Activated gamma-delta T cell treated with anti-CD3 and anti-CD28 coated beads, Interleukin-2, amount 50 U/mL, for 16 hours (primary cell): ENCODE measurements around the gene ZBTB17.

Source experiments
- DNase-seq: peaks from one replicate; pipeline ENCODE4 v3.0.0-alpha.2; 2020; ENCODE audit warnings: low read depth

Gene ZBTB17

DNA sequence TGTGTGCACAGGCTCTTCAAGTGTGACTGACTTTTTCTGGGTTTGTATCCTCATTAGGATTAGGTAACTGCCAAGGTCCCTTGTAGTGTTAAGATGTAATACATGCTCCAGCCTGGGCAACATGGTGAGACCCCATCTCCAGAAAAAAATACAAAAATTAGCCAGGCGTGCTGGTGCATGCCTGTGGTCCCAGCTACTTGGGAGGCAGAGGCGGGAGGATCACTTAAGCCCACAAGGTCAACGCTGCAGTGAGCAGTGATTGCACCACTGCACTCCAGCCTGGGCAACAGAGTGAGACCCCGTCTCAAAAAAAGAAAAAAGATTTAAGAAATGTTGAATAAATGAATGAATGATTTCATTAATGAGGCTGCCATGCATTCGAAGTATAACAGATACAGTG, 15.1 kb downstream of the ZBTB17 start:
- DNase-seq = no peak

DNA sequence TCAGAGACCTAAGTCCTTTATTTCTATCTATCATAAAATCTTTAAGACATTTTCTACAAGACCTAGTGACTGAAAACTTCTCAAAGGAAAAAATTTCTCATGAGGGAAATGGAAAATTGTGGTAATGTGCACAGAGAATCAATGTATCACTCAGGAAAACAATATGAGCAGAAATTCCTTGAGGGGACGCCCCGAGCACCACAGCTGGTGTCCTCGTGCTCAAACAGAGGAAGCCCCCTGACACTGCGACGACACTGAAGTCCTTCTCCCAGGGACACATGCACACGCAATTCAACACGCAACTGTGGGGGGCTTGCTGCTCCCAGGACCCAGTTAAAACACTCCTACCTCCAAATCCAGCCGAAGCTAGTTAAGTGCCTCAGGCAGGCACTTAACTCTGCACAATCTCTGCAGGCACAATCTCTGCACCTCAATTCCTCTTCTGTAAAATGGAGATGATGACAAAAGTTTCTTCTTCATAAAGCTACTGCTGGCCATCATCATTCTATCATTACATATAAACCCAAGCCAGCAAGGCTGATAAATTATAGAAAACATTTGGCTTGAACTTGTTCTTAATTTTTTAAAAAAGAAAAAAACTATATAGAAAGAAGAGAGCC, 16.0 kb downstream of the ZBTB17 start:
- DNase-seq = no peak

DNA sequence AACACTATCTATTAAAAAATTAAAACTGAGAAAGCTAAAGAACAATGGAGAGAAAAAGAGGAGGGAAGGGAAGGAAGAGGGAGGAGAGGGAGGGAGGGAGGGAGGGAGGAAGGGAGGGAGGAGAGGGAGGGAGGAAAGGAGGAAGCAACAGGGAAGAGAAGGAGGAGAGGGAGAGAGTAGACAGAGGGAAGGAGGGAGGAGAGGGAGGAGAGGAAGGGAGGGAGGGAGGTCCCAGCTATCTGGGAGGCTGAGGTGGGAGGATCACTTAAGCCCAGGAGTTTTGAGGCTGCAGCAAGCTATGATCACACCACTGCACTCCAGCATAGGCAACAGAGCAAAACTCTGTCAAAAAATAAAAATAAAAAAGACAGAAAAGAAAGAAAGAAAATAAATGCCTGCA, 16.5 kb downstream of the ZBTB17 start:
- no peak for DNase-seq

DNA sequence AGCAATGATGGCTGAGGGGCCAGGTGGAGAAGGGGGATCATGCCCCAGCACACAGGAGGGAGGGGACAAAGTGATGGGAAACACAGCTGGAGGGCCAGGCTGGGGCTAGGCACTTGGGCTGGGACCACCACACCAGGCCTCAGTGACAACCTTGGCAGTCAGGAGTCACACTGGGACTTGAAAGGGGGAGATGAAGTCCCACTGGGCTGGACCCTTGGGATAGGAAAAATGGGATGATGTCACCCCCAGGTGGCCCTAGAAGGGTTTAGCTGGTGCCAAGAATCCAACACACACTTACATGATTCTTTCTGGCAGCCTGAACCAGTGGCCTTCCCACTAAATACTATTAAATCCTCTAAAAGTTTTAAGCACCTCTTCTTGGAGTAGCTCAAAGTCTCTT, 17.1 kb downstream of the ZBTB17 start:
- DNase-seq = no peak

DNA sequence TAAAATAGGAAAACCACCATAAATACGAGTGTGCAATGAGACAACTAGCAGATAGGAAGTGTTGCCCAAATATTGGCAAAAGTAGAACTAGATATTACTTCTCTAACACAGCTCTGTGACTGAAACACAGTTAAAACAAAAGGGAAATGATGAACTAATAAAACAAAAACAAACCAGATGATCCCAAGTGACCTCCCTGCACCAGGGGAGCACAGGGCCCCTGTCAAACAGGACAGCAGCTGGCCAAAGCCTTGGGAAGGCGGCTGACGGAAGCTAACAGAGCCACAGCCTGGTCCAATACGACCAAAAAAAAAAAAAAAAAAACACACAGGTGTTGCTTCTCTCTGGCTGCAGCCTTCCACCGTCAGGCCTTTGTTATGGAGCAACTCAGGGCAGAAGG, 17.8 kb downstream of the ZBTB17 start:
- DNase-seq = no peak

DNA sequence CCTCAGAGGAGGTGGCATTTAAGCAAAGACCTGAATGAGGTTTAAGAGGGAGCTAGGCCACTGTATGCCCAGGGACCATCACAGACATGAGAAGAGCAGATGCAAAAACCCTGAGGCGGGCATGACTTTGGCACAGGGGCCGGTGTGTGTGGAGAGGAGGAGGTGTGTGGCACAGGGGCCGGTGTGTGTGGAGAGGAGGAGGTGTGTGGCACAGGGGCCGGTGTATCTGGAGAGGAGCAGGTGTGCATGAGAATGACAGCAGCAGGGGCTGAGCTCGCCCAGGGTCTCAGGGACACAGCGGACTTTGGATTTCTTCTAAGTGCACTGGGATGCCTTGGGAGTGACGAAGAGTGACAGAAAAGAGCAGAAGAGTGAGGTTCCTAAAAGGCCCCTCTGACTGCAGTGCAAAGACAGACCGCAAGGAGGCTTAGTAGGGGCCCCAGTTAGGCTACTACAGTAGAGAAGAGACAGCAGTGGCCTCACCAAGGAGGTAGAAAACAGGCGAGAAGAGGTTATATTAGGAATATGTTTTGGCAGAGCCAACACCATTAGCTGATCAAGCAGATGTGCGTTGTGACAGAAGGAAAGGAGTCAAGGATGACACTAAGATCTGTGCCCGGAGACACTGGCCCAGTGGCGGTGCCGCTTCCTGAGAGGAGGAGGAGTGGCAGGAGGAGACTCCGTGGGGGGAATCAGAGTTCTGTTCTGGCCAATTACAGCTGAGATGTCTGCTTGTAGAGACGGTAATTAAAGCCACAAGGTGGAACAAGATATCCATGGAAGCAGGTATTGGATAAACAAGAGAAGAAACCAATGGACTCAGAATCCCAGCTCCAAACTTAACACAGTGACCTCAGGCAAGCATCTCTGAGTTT, 18.4 kb downstream of the ZBTB17 start:
- no peak for DNase-seq

DNA sequence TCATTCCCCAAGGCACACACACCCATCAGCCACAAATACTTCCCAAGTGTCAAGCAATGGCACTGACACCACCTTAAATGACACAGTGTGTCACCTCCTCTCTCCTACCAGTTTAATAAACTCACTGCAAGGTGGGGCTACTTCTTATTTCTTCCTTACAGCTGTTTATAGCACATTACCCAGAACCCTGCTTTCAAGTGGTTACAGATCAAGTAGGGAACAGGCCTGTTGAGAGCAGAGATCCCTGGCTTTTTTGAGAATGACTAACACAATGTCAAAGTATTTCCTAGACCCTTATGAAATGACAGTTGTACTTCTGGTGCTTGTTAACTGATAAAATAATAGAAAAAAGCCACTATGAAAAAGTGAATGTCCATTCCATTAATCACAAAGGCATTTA, 19.8 kb downstream of the ZBTB17 start:
- no peak for DNase-seq

DNA sequence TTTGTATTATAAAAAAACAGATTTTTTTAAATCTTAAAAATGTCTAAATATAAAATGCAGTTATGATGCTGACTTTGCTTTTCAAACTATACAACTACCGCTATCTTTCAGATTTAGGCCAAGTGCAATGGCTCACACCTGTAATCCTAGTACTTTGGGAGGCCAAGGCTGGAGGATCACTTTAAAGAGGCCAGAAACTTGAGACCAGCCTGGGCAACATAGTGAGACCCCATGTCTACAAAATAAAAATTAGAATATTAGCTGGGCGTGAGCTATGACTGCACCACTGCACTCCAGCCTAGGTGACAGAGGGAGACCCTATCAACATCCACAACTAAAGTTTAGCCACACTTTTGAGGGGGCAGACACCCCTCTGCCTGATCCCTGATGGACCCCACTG, 20.3 kb downstream of the ZBTB17 start:
- DNase-seq = no peak

DNA sequence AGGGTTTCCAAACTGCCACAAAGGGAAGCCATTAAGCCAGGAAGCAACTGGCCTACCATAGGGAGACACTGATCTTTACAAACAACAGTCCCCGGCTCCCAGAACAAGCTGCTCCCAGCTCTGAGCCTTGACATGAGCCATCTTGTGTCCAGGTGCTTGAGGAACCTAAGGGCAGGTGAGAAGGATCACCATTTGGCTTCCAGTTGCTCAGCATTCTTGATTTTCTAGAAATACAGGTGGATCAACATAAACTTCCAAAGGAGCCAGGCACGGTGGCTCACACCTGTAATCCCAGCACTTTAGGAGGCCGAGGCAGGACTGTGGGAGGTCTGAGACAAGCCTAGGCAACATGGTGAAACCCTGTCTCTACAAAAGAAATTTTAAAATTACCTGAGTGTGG, 21.6 kb downstream of the ZBTB17 start:
- DNase-seq = no peak

DNA sequence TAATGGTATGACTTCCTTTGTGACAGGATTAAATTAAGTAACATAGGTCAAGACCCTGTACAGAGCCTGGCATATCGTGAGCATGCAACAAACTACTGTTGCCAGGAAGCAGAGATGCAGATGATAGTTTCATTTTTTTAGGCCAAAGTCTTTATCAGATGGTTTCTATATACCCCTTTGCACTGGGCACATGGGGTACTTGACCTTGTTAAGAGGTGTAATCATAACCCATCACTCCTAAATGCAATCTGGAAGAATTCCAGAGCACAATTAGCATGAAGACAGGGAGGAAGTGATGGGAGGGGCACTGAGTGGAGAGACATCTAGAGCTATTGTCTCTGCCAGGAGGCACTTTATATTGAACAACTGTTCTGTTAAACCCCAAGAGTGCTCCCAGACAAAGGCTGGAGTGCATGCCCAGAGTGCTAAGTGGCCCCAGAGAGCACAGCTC, 22.1 kb downstream of the ZBTB17 start:
- DNase-seq = no peak

DNA sequence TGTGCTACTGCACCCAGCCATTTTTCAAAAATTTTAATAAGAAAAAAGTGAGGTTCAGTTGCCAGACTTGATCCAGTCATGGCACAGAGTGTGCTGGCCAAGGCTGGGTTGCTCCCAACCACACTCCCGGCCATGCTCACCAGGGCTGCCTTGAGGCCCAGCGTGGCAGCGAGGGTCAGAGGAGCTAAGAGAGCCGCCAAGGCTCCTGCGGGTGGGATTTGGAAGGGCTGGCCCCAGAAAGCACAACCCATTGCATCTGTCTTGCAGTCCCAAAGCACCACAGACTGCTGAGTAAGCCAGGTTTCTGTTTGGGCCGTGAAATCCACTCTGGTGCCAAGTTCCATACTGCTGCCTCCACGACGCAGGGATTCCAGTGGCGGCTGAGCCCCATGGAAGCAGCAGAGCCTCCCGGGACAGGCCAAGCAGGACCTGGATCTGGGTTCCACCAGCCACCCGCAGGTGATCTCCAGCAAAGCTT, 22.6 kb downstream of the ZBTB17 start:
- DNase-seq = no peak

DNA sequence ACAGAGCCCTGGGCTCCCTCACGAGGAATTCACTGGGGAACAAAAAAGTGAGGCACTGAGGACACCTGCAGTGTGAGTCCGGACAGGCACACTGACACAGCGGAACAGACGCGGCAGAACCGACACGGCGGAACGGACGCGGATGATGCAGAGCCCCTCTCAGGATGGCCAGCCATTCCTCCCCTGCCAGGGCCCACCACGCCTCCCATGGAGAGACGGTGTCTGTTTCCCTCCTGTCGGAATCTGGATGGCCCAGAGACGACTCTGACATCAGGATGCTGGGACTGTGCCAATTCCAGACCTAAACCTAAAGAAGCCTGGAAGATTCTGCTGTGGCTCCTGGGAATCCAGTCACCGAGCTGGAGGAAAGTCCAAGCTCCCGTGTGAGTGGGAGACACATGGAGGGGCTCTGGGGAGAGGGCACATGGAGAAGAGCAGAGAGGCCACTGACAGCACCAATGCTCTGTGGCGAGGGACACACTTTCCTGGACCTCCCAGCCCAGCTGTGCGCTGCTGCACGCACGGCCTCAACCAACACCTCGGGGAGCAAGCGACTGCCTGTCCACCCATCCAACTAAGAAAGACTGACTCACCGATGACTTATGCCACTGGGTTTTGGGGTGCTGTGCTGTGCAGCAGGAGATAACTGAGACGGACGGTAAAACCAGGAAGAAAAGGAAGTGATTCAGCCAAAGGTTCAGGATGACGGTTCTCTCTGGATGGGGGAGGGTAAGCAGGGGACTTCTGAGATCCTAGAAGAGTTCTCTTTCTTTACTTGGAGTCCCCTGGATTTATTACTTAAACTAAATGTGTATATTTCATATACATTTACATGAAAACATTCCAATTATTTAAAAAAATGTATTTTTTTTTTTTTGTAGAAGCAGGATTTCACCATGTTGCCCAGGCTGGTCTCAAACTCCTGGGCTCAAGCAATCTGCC, 23.3 kb downstream of the ZBTB17 start:
- no peak for DNase-seq

DNA sequence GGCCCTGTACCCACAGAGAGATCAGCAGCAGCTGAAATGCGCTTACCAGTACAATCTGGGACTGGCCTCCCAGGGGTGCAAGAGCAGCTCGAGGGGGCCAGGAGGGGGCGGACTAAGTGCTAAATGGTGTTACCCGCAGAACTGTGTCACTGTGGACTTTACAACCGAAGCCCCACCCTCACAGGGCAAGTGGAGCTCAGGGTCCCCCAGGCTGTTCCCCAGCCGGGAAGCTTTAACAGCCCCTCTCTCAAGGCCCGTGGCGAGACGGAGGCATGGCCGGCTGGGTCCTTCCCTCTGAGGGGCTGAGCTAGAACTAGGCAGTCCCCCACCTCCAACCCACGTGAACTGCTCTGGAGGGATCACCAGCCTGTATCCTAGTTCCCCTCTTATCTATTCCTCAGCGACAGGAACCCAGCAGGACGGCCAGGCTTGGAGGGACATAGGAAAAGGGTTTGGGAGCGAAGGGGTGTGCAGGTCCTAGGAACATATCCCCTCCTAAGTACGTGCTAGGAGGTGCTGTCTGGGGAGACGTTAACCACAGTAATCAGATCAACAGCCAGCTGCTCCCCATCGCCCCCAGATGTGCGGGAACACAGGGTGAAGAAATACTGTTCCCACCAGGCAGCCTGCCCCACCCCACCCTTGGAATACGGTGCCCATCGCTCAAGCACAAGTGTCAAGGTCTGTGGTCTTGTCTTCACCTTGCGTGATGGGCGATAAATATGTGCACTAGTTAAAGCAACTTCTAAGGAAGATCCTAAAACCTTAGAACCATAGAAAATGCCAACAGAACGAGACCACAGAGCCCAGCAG, 24.4 kb downstream of the ZBTB17 start:
- DNase-seq = peak; percentile 42

DNA sequence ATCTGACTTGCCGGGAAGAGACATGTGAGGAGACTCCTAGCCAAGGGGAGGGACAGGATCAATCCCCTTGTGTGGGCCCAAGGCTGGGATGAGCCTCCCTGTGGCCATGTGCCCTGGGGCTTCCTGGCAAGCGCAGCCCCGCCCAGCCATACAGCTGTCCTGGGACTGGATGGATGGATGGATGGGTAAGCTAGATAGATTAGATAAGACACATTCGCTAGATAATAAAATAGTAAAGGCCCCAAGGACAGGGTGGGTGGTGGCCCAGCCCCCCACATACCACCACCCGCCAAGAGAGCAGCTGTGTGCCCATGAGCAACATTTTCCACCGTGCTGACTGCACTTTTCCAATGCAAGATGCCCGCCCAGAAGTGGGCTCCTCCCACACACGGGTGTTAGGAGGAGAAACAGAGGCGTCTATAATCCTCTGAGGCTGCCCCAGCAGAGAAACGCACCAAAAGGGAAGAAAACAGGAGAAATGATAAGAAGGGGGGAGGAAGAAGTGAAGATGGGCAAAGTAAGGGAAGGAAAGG, 25.1 kb downstream of the ZBTB17 start:
- DNase-seq = peak; percentile 56

DNA sequence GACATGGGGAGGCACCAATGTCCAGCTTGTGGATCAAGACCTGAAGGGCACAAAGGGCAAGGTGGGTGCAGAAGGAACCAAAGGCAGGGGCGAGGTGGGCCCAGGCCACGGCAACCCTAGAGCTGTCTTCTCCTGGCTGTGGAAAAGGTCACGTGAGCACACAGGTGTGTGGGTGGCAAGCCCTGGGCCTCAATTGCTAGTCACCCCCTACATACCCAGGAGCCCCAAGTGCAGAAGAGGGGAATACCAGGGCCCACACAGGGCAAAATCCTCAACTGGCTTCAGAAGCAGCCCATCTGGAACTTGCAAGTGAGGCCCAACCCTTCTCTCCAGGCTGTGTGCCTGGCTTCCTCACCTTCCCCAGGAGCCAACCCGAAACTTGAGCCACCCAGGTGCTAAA, 25.6 kb downstream of the ZBTB17 start:
- peak; percentile 38 for DNase-seq

DNA sequence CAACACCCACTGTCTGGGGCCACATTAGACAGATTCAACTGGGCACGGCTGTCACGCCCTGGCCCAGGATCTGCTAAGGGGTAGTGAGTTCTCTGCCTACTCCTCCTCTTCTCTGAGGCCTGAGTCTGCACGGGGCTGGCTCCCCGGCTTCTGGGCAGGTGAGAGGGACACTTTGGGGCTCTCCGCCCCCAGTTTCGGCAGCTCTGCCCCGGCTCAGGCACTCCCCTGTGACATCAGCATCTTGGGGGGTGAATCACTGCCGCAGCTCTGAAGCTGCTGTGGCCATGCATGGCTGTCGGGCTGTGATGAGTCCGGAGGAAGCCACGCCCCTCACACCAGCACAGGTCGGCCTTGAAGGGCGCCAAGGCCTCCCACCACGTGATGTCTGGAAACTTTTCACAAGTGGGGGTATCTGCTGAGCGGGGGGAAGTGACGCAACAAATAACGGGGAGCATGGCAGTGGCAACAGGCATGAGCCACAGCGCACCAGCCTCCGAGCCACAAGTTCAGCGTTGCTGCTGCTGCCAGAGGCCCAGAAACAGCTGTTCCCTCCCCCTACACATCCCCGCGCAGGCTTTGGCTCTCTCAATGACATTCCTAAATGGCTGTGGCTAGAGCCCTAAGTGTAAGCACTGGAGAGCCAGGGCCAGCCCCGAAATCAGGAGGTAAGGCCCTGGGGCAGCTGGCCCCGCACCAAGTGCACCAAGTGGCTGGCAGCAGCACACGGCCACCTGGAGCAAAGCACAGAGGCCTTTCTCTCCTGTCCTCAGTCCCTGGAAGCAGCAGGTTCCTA, 26.3 kb downstream of the ZBTB17 start:
- peak; percentile 86 for DNase-seq

DNA sequence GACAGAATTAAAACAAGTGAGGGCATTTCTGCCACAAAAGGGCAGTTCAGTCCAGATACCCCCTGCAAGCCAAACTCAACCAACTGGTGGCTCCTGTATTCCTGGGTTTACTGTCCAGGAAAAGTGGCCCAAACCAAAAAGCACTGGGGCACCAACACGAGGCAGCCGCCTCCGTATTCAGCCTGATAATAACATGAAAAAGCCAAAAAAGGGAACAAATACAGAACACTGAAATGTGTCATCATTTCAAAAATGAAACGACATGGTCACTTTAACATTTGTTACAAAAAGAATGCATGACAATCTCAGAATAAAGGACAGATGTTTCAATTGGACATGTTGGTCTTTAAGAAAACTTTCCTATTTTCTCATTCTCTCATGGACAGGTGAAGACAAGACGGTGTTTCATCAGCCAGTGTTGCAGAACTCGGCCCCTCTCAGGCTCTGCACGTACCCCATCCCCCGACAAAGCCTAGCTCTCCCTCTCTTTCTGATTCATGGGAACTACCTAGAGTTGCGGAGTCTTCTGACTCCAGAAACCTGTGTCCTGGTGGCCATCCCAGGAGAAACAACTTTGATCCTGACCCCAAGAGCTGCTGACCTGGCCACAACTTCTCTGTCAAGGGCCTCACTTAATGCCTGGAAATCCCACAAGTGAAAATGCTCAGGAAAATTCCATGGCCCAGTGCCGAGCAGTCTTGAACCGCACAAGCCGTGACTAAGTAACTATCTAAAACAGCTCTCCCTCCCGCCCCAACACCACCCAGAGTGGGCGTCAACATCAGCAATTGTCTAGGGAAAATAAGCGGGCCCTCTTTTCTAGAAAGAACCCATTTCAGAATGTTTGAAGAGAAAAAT, 27.1 kb downstream of the ZBTB17 start:
- peak; percentile 17 for DNase-seq

DNA sequence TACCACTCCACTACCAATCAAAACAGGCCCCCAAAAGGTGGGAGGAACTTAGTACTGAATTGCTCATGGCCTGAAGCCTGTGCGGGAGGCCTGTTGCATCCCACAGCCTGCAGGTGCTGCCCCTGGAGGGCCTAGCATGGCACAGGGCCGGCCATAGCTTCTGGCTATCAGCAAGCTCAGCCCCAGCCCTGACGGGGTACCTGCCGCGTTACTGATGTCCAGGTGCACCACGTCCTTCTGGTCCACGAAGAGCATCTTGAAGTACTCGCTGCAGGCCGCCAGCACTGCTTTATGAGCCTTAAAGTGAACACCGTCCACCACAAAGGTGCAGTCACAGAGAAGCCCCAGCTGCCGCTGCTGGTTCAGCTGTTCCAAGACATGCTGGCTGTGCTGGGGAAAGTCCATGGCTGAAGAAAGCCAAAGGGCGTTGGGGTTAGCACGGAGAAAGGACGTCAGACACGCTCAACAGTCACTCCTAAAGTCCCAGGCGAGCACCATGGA, 27.8 kb downstream of the ZBTB17 start:
- DNase-seq = no peak

DNA sequence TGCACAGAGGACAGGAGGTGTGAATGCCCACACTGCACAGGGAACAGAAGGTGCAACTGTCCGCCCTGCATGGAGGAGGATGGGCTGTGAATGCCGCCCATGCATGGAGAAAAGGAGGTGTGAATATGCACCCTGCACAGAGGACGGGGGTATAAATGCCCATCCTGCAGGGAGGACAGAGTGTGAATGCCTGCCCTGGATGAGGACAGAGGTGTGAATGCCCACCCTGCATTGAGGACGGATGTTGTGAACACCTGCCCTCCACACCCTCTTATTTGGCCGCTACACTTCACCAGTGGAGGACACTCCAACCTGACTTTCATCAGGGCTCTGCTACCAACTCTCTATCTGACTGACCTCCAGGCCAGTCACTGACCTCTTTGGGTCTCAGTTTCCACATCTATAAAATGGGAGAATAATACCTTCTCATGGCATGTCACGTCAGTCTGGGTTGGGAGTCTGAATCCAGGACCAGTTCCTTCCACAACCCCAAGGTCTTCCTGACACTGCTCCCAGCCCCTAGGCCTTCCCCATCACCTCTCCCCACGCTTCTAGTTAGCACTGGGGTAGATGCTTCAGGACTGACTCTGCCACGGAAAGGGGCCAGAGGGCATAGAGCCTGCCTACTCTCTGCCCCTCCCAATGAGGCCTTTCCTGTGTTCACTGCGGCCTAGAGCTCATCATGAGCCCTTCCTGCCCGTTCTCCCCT, 28.4 kb downstream of the ZBTB17 start:
- no peak for DNase-seq
